Measurements from ENCODE around the gene NRCAM. TPM values are rescaled to one million over a fixed set of nuclear protein-coding genes. Genes with fewer than 3 reads are reported as not detected.

The NRCAM gene
- total and polyA plus RNA-seq, 2 of the 8 experiments (the other 6 are each of a cell fraction or from before 2014, with no cell fraction given) = 2.7 to 3.8 TPM

DNA sequence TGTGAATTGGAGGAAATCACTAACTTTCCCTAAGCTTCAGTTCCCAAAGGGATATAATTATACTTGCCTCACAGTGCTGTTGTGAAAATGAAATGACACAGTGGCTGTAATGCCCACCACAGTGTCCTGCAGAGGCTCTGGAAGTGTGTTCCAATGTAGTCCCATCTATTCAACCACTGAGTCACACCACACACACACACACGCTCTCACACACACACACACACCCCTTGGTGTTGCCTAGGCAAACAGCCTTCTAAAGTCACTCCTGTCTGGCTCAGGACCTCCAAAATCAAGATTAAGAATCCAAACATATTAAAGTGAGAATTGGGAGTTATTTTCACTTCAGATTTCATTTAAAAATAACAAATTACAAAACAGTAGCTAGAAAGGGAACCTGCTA lies 73.3 kb downstream of the NRCAM start:
- ChIA-PET CTCF (ENCODE audit: partially characterized antibody) (interaction anchor here (0.7 to 4.1 kb wide), 5 partner anchors 29 to 116 kb away, joined by 3 to 19 read pairs (median 3); no protein-coding TSS in a partner anchor), POLR2A (ENCODE audit: partially characterized antibody) (no interaction called here)
- no peaks in the 10 kb centered on the region for H4K20me1 ChIP-seq (replicated peaks in 1 of 2; ENCODE audit: control insufficient read depth in 1 of 2, insufficient read depth in 2 of 2, low read length in 2 of 2)

More for the DNA sequence above, 73.3 kb downstream of the NRCAM start:
- Histone ChIP-seq H3K4ac (replicated peaks; ENCODE audit: insufficient read length, low read depth, low read length) (no peak overlapping the region), H4K8ac (ENCODE audit: extremely low read depth, insufficient read depth, low read length) (no peak overlapping the region), H2BK120ac (replicated peaks; ENCODE audit: low read depth, low read length) (no peak overlapping the region), H2BK12ac (ENCODE audit: low read depth, low read length) (no peak overlapping the region), H3K14ac (ENCODE audit: insufficient read length) (no peak overlapping the region), H3K36me3 (ENCODE audit: control insufficient read depth in 2 of 4, insufficient read depth in 4 of 4, low read length in 3 of 4) (no peaks in the 10 kb centered on the region), H4K5ac (ENCODE audit: insufficient read length, low read depth, low read length) (no peak overlapping the region), H4K91ac (replicated peaks; ENCODE audit: insufficient read length, low read length) (no peak overlapping the region), H2BK5ac (ENCODE audit: low read depth, low read length) (no peak overlapping the region), H2AK5ac (ENCODE audit: low read depth, low read length) (no peak overlapping the region), H3K4me1 (replicated peaks in 1 of 4; ENCODE audit: control insufficient read depth in 3 of 4, insufficient read depth in 4 of 4, low read length in 3 of 4) (no peaks in the 10 kb centered on the region), H2AFZ (ENCODE audit: low read length) (no peak overlapping the region), H3K79me2 (ENCODE audit: control insufficient read depth in 1 of 2, insufficient read depth in 2 of 2, low read length in 2 of 2) (no peaks in the 10 kb centered on the region), H3K18ac (ENCODE audit: extremely low read depth, low read length) (no peak overlapping the region), H3K23ac (ENCODE audit: insufficient read length) (peak overlapping the region; percentile 83), H3K27me3 (replicated peaks in 1 of 4; ENCODE audit: control insufficient read depth in 3 of 4, extremely low read depth in 1 of 4, insufficient read depth in 3 of 4, low read length in 3 of 4) (no peaks in the 10 kb centered on the region), H3K23me2 (ENCODE audit: low read depth, low read length) (no peaks in the 10 kb centered on the region), H2BK15ac (ENCODE audit: low read length) (no peak overlapping the region), H3K79me1 (ENCODE audit: low read depth, low read length) (no peaks in the 10 kb centered on the region), H3K4me2 (ENCODE audit: insufficient read depth in 1 of 2, low read depth in 2 of 2, low read length in 2 of 2) (no peak overlapping the region), H3K4me3 (ENCODE audit: extremely low read depth in 1 of 4, insufficient read depth in 2 of 4, low read depth in 3 of 4, low read length in 4 of 4) (no peak overlapping the region), H3K9me3 (ENCODE audit: insufficient read depth in 2 of 2, low read depth in 1 of 2, low read length in 1 of 2) (no peaks in the 10 kb centered on the region), H2BK20ac (ENCODE audit: low read length) (no peak overlapping the region), H3K27ac (ENCODE audit: low read depth, low read length) (no peak overlapping the region), H3K9ac (replicated peaks in 1 of 4; ENCODE audit: extremely low read depth in 1 of 4, low read depth in 3 of 4, low read length in 3 of 4) (no peak overlapping the region; a peak in 1 of 7 replicates), H3K56ac (replicated peaks; ENCODE audit: insufficient read length, low read depth, low read length) (no peak overlapping the region)
- DNase-seq (ENCODE audit: low read depth in 1 of 2, low spot score in 2 of 2) (no peak), FAIRE-seq (no peak)
- TF ChIP-seq CBX8 (IDR thresholded peaks at IDR 0.05; ENCODE audit: borderline replicate concordance, low read depth, low read length) (no peak), SUZ12 (IDR thresholded peaks at IDR 0.05; ENCODE audit: low read length) (no peak), CBX5 (IDR thresholded peaks at IDR 0.05; ENCODE audit: low read depth, low read length) (no peak), CTBP2 (IDR thresholded peaks at IDR 0.05; ENCODE audit: borderline replicate concordance, insufficient read depth, insufficient read length, low read length) (no peak)
- 81% methylated on average over 1 of the region's 1 CpG; no CpG with 5 or more reads in 1 of the 2 experiments for WGBS, 2 experiments (ENCODE audit: extremely low coverage in 1 of 2, insufficient coverage in 1 of 2, insufficient read length in 1 of 2, insufficient replicate concordance in 2 of 2, low coverage in 1 of 2, low lambda C conversion rate in 2 of 2, missing lambda C conversion rate in 1 of 2)

Measured in H1 (cell line).